ENCODE measurements around the gene PDZRN4. TPM values are rescaled to one million over a fixed set of nuclear protein-coding genes. Genes with fewer than 3 reads are reported as not detected.

The PDZRN4 gene
- total and polyA plus RNA-seq, 2 donors (not counting 3 experiments of a cell fraction or from before 2014, with no cell fraction given), result not detected

GRCh38 chr12:41442896-41443295, 254.8 kb downstream of the PDZRN4 start:
- Histone ChIP-seq H3K27ac (ENCODE audit: insufficient read depth, low read depth, low read length) (no peak overlapping the region), H4K20me1 (replicated peaks; ENCODE audit: control insufficient read depth, extremely low read depth, insufficient read depth, low read length) (no peaks in the 10 kb centered on the region), H3K79me2 (ENCODE audit: control insufficient read depth, insufficient read depth, low read length) (no peaks in the 10 kb centered on the region), H3K9ac (replicated peaks; ENCODE audit: extremely low read depth, insufficient read depth, low read length) (no peak overlapping the region), H3K4me2 (ENCODE audit: insufficient read depth, low read length) (no peak overlapping the region), H3K4me3 (replicated peaks in 1 of 3; ENCODE audit: insufficient read depth in 1 of 3, low read depth in 1 of 3, low read length in 3 of 3) (no peak overlapping the region), H3K36me3 (ENCODE audit: control insufficient read depth in 2 of 2, extremely low read depth in 1 of 2, insufficient read depth in 2 of 2, low read length in 2 of 2) (no peaks in the 10 kb centered on the region), H3K27me3 (ENCODE audit: control insufficient read depth in 2 of 2, insufficient read depth in 2 of 2, low read length in 2 of 2) (no peaks in the 10 kb centered on the region), H3K9me3 (replicated peaks; ENCODE audit: control insufficient read depth, insufficient read depth, low read length) (no peaks in the 10 kb centered on the region), H2AFZ (ENCODE audit: low read depth, low read length) (no peak overlapping the region), H3K4me1 (ENCODE audit: control insufficient read depth, extremely low read depth, insufficient read depth, low read length) (no peaks in the 10 kb centered on the region), H3K9me1 (replicated peaks; ENCODE audit: control insufficient read depth, extremely low read depth, insufficient read depth, low read length) (no peaks in the 10 kb centered on the region)
- TF ChIP-seq GATA2 (IDR thresholded peaks at IDR 0.05; ENCODE audit: insufficient read depth, insufficient read length, low read depth, low read length), result no peak
- TF ChIP-seq CTCF (IDR thresholded peaks at IDR 0.05; ENCODE audit: extremely low read depth in 1 of 2, insufficient read depth in 1 of 2, low read depth in 1 of 2, low read length in 2 of 2), result no peak
- TF ChIP-seq EZH2 (IDR thresholded peaks at IDR 0.05; ENCODE audit: borderline replicate concordance, low read depth, low read length, severe bottlenecking), result no peak
- no peak for TF ChIP-seq POLR2A (IDR thresholded peaks at IDR 0.05; ENCODE audit: low read depth, low read length)
- no peak for TF ChIP-seq MAX (IDR thresholded peaks at IDR 0.05; ENCODE audit: insufficient read depth, insufficient read length)
- no peak for TF ChIP-seq FOS (IDR thresholded peaks at IDR 0.05; ENCODE audit: borderline replicate concordance, insufficient read depth, low read length)
- TF ChIP-seq MYC (IDR thresholded peaks at IDR 0.05; ENCODE audit: low read depth, low read length), result no peak
- no peak for TF ChIP-seq JUN (IDR thresholded peaks at IDR 0.05; ENCODE audit: borderline replicate concordance, insufficient read depth, insufficient read length, low read depth)
- TF ChIP-seq POLR2AphosphoS5 (IDR thresholded peaks at IDR 0.05; ENCODE audit: insufficient read depth, low read depth, low read length), result no peak
- ChIA-PET POLR2A (no interaction called here), CTCF (interaction anchor here (1.7 kb wide), 1 partner anchor 10 kb away, joined by 3 read pairs; no protein-coding TSS in a partner anchor)
- dilution Hi-C loops (cut with MboI; ENCODE audit: extremely low pct_ligation_motif_present, low sequenced_read_pairs), result no loop called here
- DNase-seq (ENCODE audit: low read depth, low spot score) (no peak), FAIRE-seq (no peak)
- intact Hi-C loops (cut with micrococcal nuclease), result loop anchor here (5.0 kb wide), 1 partner anchor 579 kb away; no protein-coding TSS in a partner anchor
- BruUV-seq (replicated peaks), result no TSS peak
